IMR-90 (cell line): ENCODE data around the gene ZNF764. TPM values are rescaled to one million over a fixed set of nuclear protein-coding genes. Genes with fewer than 3 reads are reported as not detected.

Experiments used
- ATAC-seq: fragments of 200-7000 bp; cut with Tn5 transposase; 2 replicates; pipeline ENCODE4 v1.9.1; 2020; ENCODE audit warnings: low read depth, mild to moderate bottlenecking, moderate library complexity
- BruUV-seq: library from RNA; stranded (reverse); fragments of 400-500 nt; replicated peaks from 2 replicates; lab custom pipeline; 2021; lab: Mats Ljungman, UMichigan
- CTCF ChIA-PET: fragments of 300-600 bp; formaldehyde crosslinking; extraction: SDS; loops from one replicate; lab custom pipeline; 2021; ENCODE audit warnings: antibody characterized with exemption; lab: Yijun Ruan, JAX
- POLR2A ChIA-PET: fragments of 300-600 bp; sonication (Branson Sonifier 250); formaldehyde crosslinking; loops from one replicate; lab custom pipeline; 2022; ENCODE audit warnings: antibody characterized with exemption; ENCODE audit not compliant: unreplicated experiment; lab: Charles Lee
- DNase-seq: peaks from one replicate; pipeline ENCODE4 v3.0.0; 2013
- H2AFZ ChIP-seq: replicated peaks from 2 replicates; pipeline ENCODE3; 2013; ENCODE audit warnings: low read length, mild to moderate bottlenecking; ENCODE audit not compliant: poor library complexity
- H2AK5ac ChIP-seq: 2 replicates; pipeline ENCODE4 v1.6.1; 2013; ENCODE audit warnings: low read depth, low read length, inconsistent platforms
- H2AK9ac ChIP-seq: replicated peaks from 2 replicates; pipeline ENCODE3; 2013; ENCODE audit warnings: mild to moderate bottlenecking, low read depth, low read length, moderate library complexity; ENCODE audit not compliant: poor library complexity
- H2BK120ac ChIP-seq: 2 replicates; pipeline ENCODE4 v1.6.1; 2013; ENCODE audit warnings: low read depth, low read length, inconsistent platforms
- H2BK15ac ChIP-seq: 3 replicates; pipeline ENCODE4 v1.6.1; 2013; ENCODE audit warnings: low read depth, low read length, inconsistent platforms
- H2BK20ac ChIP-seq: 2 replicates; pipeline ENCODE4 v1.6.1; 2013; ENCODE audit warnings: low read depth, mild to moderate bottlenecking, inconsistent platforms, low read length, moderate library complexity
- H2BK5ac ChIP-seq: 2 replicates; pipeline ENCODE4 v1.6.1; 2013; ENCODE audit warnings: mild to moderate bottlenecking, low read depth, low read length, inconsistent platforms; ENCODE audit not compliant: poor library complexity, severe bottlenecking
- H3K14ac ChIP-seq: replicated peaks from 2 replicates; pipeline ENCODE4 v1.6.1; 2013; ENCODE audit warnings: low read depth, low read length, inconsistent platforms
- H3K18ac ChIP-seq: 2 replicates; pipeline ENCODE4 v1.6.1; 2013; ENCODE audit warnings: low read depth, low read length, control low read depth
- H3K23ac ChIP-seq: 2 replicates; pipeline ENCODE4 v1.6.1; 2013; ENCODE audit warnings: low read depth, low read length, inconsistent platforms
- H3K27ac ChIP-seq: 2 replicates; pipeline ENCODE4 v1.5.1; 2013; ENCODE audit warnings: mild to moderate bottlenecking, control low read depth, low read length; ENCODE audit not compliant: insufficient read depth
- H3K27me3 ChIP-seq: 2 replicates; pipeline ENCODE4 v1.6.1; 2013; ENCODE audit warnings: low read length; ENCODE audit not compliant: control insufficient read depth, insufficient read depth
- H3K36me3 ChIP-seq: 2 replicates; pipeline ENCODE4 v1.6.1; 2013; ENCODE audit warnings: low read length, mixed read lengths; ENCODE audit not compliant: control insufficient read depth, insufficient read depth
- H3K4ac ChIP-seq: 2 replicates; pipeline ENCODE4 v1.6.1; 2013; ENCODE audit warnings: low read depth, low read length, inconsistent platforms
- H3K4me1 ChIP-seq: 2 replicates; pipeline ENCODE4 v1.6.1; 2013; ENCODE audit warnings: low read length, mixed read lengths; ENCODE audit not compliant: control insufficient read depth, insufficient read depth
- H3K4me2 ChIP-seq: 2 replicates; pipeline ENCODE4 v1.6.1; 2013; ENCODE audit warnings: low read depth, mild to moderate bottlenecking, control low read depth, low read length, moderate library complexity
- H3K4me3 ChIP-seq: 2 replicates; pipeline ENCODE4 v1.5.1; 2013; ENCODE audit warnings: low read depth, mild to moderate bottlenecking, control low read depth, low read length, moderate library complexity; ENCODE audit not compliant: insufficient read depth
- H3K56ac ChIP-seq: 2 replicates; pipeline ENCODE4 v1.6.1; 2013; ENCODE audit warnings: low read length, inconsistent platforms; ENCODE audit not compliant: insufficient read depth; ENCODE audit errors: extremely low read depth
- H3K79me1 ChIP-seq, 2 experiments: 2 replicates each; pipeline ENCODE4 v1.6.1; 2013; ENCODE audit warnings: low read length in 2 of 2, inconsistent platforms in 1 of 2, low read depth in 1 of 2
- H3K9ac ChIP-seq: 2 replicates; pipeline ENCODE4 v1.6.1; 2013; ENCODE audit warnings: low read depth, low read length, control low read depth
- H3K9me1 ChIP-seq: 2 replicates; pipeline ENCODE4 v1.6.1; 2013; ENCODE audit warnings: low read length, inconsistent platforms; ENCODE audit not compliant: insufficient read depth
- H3K9me3 ChIP-seq: 2 replicates; pipeline ENCODE4 v1.6.1; 2013; ENCODE audit warnings: low read length; ENCODE audit not compliant: control insufficient read depth, insufficient read depth
- H4K20me1 ChIP-seq: 2 replicates; pipeline ENCODE4 v1.6.1; 2013; ENCODE audit warnings: low read length, inconsistent platforms; ENCODE audit not compliant: insufficient read depth
- H4K5ac ChIP-seq: 2 replicates; pipeline ENCODE4 v1.6.1; 2013; ENCODE audit warnings: mild to moderate bottlenecking, low read depth, low read length, control low read depth
- H4K8ac ChIP-seq, 2 experiments: 2 replicates each; pipeline ENCODE4 v1.6.1; 2013; ENCODE audit warnings: low read depth in 2 of 2, low read length in 2 of 2, control low read depth in 1 of 2, inconsistent platforms in 1 of 2
- H4K91ac ChIP-seq: 2 replicates; pipeline ENCODE4 v1.6.1; 2013; ENCODE audit warnings: low read depth, low read length, inconsistent platforms; ENCODE audit not compliant: insufficient read depth
- BHLHE40 ChIP-seq: fragments of 150-350 bp; IDR thresholded peaks from 2 replicates; pipeline ENCODE4 v1.6.1; 2016; ENCODE audit warnings: mild to moderate bottlenecking, low read depth, low read length
- CHD1 ChIP-seq: IDR thresholded peaks from 2 replicates; pipeline ENCODE4 v1.6.1; 2012; ENCODE audit warnings: low read depth, low read length, improper control_type of control experiment
- CTCF ChIP-seq: conservative IDR thresholded peaks from 2 replicates; pipeline ENCODE4 v1.5.1; 2012; ENCODE audit warnings: mild to moderate bottlenecking, low read depth, low read length, improper control_type of control experiment
- FOS ChIP-seq: fragments of 150-350 bp; IDR thresholded peaks from 2 replicates; pipeline ENCODE4 v1.6.1; 2016; ENCODE audit warnings: low read depth, low read length
- MXI1 ChIP-seq: IDR thresholded peaks from 2 replicates; pipeline ENCODE4 v1.6.1; 2012; ENCODE audit warnings: low read depth, mild to moderate bottlenecking, low read length, moderate library complexity, borderline replicate concordance
- USF2 ChIP-seq: fragments of 150-350 bp; IDR thresholded peaks from 2 replicates; pipeline ENCODE4 v1.6.1; 2017; ENCODE audit warnings: mild to moderate bottlenecking, antibody characterized with exemption, low read length, low read depth
- WGBS, 2 experiments: methylation state at CpG; one replicate each; pipeline versions ENCODE4 v1.1.5 to v1.1.7; 2013; ENCODE audit warnings: missing lambda C conversion rate in 2 of 2; ENCODE audit not compliant: insufficient read length in 1 of 2; ENCODE audit errors: extremely low coverage in 2 of 2; 5-methylcytosine and 5-hydroxymethylcytosine counted together
- dilution Hi-C: fragments of 300-500 bp; cut with HindIII; formaldehyde crosslinking; loops from one replicate; pipeline ENCODE4 v1.14.3; 2018; ENCODE audit warnings: low sequenced_read_pairs; ENCODE audit not compliant: unreplicated experiment
- in situ Hi-C: fragments of 300-500 bp; cut with MboI; formaldehyde crosslinking; loops from 3 replicates; pipeline ENCODE4 v1.14.3; 2019; ENCODE audit warnings: low sequenced_read_pairs, inconsistent platforms, mixed read lengths
- intact Hi-C: fragments of 100-400 bp; cut with micrococcal nuclease; formaldehyde crosslinking; loops from 2 replicates; pipeline ENCODE4 v1.10.0; 2022
- polyA plus RNA-seq, 3 experiments: library from polyadenylated mRNA; depleted of rRNA; stranded (reverse); fragments of >200 nt; gene quantifications; 2 replicates each; pipeline ENCODE4 v1.2.3, GENCODE V29; 2012; ENCODE audit warnings: low replicate concordance in 1 of 3
- total RNA-seq: library from RNA; depleted of rRNA; stranded (reverse); fragments of >200 nt; gene quantifications from 2 replicates; pipeline ENCODE4 v1.2.3, GENCODE V29; 2012

ZNF764 gene
- total and polyA plus RNA-seq, 2 of the 4 experiments (the other 2 are of a cell fraction), result 2.2 to 4.6 TPM

GRCh38 chr16:30561089-30561816, 3.1 kb upstream of the ZNF764 start:
- H3K4me2 ChIP-seq, result peak overlapping the region; percentile 37; the same call in 1 of the 2 replicates
- H3K9me1 ChIP-seq, result no peaks in the 10 kb centered on the region
- H4K8ac ChIP-seq, result peak overlapping the region in 1 of 2 experiments; percentile 38; a peak in 1 of 4 replicates
- no peak overlapping the region for H4K5ac ChIP-seq
- no peak overlapping the region for H2AK5ac ChIP-seq
- ChIA-PET POLR2A (no interaction called here), CTCF (interaction anchor here (0.6 to 1.2 kb wide), 2 partner anchors 68 to 1487 kb away, joined by 3 to 4 read pairs; no protein-coding TSS in a partner anchor)
- intact Hi-C loops (no loop called here), in situ Hi-C loops (no loop called here), dilution Hi-C loops (no loop called here)
- H3K4me3 ChIP-seq, result no peak overlapping the region
- no peak overlapping the region for H3K27ac ChIP-seq
- peaks cover 0 to 17% of the 10 kb centered on the region in 2 experiments; a peak in 2 of 4 replicates for H3K79me1 ChIP-seq
- H3K14ac ChIP-seq, result no peak overlapping the region
- peaks cover 6% of the 10 kb centered on the region; the same call in 1 of the 2 replicates for H3K27me3 ChIP-seq
- no peak overlapping the region for H3K56ac ChIP-seq
- H2AK9ac ChIP-seq, result no peak overlapping the region
- H2BK20ac ChIP-seq, result no peak overlapping the region
- DNase-seq (no peak), ATAC-seq (no peak)
- no peak overlapping the region for H4K91ac ChIP-seq
- H3K9ac ChIP-seq, result no peak overlapping the region
- H4K20me1 ChIP-seq, result no peaks in the 10 kb centered on the region
- H2BK5ac ChIP-seq, result no peak overlapping the region
- H2BK120ac ChIP-seq, result no peak overlapping the region
- no peaks in the 10 kb centered on the region for H3K9me3 ChIP-seq
- peaks cover under 1% of the 10 kb centered on the region; the same call in 1 of the 2 replicates for H3K36me3 ChIP-seq
- peak overlapping the region; percentile 91 for H2AFZ ChIP-seq
- H2BK15ac ChIP-seq, result no peak overlapping the region
- no peak overlapping the region for H3K18ac ChIP-seq
- whole genome bisulfite sequencing, 2 experiments, result 47% methylated on average over 23 of the region's 46 CpGs; no CpG with 5 or more reads in 1 of the 2 experiments
- no TSS peak for BruUV-seq
- H3K4me1 ChIP-seq, result no peaks in the 10 kb centered on the region
- no peak overlapping the region; the same call in 1 of the 2 replicates for H3K23ac ChIP-seq
- TF ChIP-seq CHD1 (no peak), USF2 (no peak), FOS (no peak), BHLHE40 (no peak), MXI1 (no peak), CTCF (no peak)
- no peak overlapping the region for H3K4ac ChIP-seq
